ENCODE results near the gene SPATA45.
"Not testable (repeated sequence)": the region's sequence is repeated elsewhere in the genome, so short reads cannot be mapped to it uniquely, and the experiment has no call there.

The SPATA45 gene

GRCh38 chr1:212847549-212847948 is at the start of gene SPATA45:
Gene SPATA45 (minus strand): TSS chr1:212847649. CDS start chr1:212836149, 11,500 bp downstream.
- no peak for DNase-seq (ENCODE audit: low read depth in 2 of 2)

GRCh38 chr1:212892108-212892507 is 44.7 kb upstream of the SPATA45 start:
- DNase-seq (ENCODE audit: low read depth in 2 of 2) = no peak

- DNase-seq (ENCODE audit: low read depth in 2 of 2) = no peak
Measured at GRCh38 chr1:212884592-212884991, 37.1 kb upstream of the SPATA45 start.

- DNase-seq (ENCODE audit: low read depth in 2 of 2) = no peak
Measured at GRCh38 chr1:212879947-212880690, 32.7 kb upstream of the SPATA45 start.

GRCh38 chr1:212878418-212878817 is 31.0 kb upstream of the SPATA45 start:
- DNase-seq (ENCODE audit: low read depth in 2 of 2) = no peak

- no peak for DNase-seq (ENCODE audit: low read depth in 2 of 2)
Measured at GRCh38 chr1:212873518-212873917, 26.1 kb upstream of the SPATA45 start.

- no peak for DNase-seq (ENCODE audit: low read depth in 2 of 2)
Measured at GRCh38 chr1:212871976-212872375, 24.5 kb upstream of the SPATA45 start.

GRCh38 chr1:212867192-212867591 is 19.7 kb upstream of the SPATA45 start:
- no peak for DNase-seq (ENCODE audit: low read depth in 2 of 2)

GRCh38 chr1:212864201-212864600 is 16.8 kb upstream of the SPATA45 start:
- DNase-seq (ENCODE audit: low read depth in 2 of 2) = no peak

- DNase-seq (ENCODE audit: low read depth in 2 of 2) = not testable (repeated sequence)
Measured at GRCh38 chr1:212863345-212863744, 15.9 kb upstream of the SPATA45 start.

GRCh38 chr1:212862111-212862690 is 14.8 kb upstream of the SPATA45 start:
- DNase-seq (ENCODE audit: low read depth in 2 of 2) = no peak

GRCh38 chr1:212860713-212861581 is 13.5 kb upstream of the SPATA45 start:
- no peak for DNase-seq (ENCODE audit: low read depth in 2 of 2)

- DNase-seq (ENCODE audit: low read depth in 2 of 2) = peak in 1 of 2 donors; percentile 5
Measured at GRCh38 chr1:212858461-212859265, 11.2 kb upstream of the SPATA45 start.

- DNase-seq (ENCODE audit: low read depth in 2 of 2) = peak; percentile 87 to 95
Measured at GRCh38 chr1:212857992-212858460, 10.6 kb upstream of the SPATA45 start, which contains the start of gene FLVCR1. Gene FLVCR1 (plus strand): TSS chr1:212858275. CDS start chr1:212858453, 178 bp downstream.

- DNase-seq (ENCODE audit: low read depth in 2 of 2) = no peak
Measured at GRCh38 chr1:212856755-212857154, 9.3 kb upstream of the SPATA45 start.

GRCh38 chr1:212853658-212854057 is 6.2 kb upstream of the SPATA45 start:
- DNase-seq (ENCODE audit: low read depth in 2 of 2) = no peak

- DNase-seq (ENCODE audit: low read depth in 2 of 2) = no peak
Measured at GRCh38 chr1:212852105-212852688, 4.7 kb upstream of the SPATA45 start.

- DNase-seq (ENCODE audit: low read depth in 2 of 2) = not testable (repeated sequence)
Measured at GRCh38 chr1:212844521-212844920, 2.9 kb downstream of the SPATA45 start.

- no peak for DNase-seq (ENCODE audit: low read depth in 2 of 2)
Measured at GRCh38 chr1:212838145-212838544, 9.3 kb downstream of the SPATA45 start.

- DNase-seq (ENCODE audit: low read depth in 2 of 2) = peak in 1 of 2 donors; percentile 5
Measured at GRCh38 chr1:212833211-212834207, 13.9 kb downstream of the SPATA45 start.

Measured in stimulated activated CD4-positive, alpha-beta T cell treated with anti-CD3 and anti-CD28 coated beads, Interleukin-4, amount 100 ng/mL, for 48 hours (primary cell).